Cerebellar cortex (tissue), 1 donor: ENCODE measurements around the gene POMGNT1.

Experiments used
- DNase-seq: peaks from one replicate; pipeline ENCODE4 v3.0.0-alpha.2; 2015; ENCODE audit warnings: low spot score

Gene POMGNT1

DNA sequence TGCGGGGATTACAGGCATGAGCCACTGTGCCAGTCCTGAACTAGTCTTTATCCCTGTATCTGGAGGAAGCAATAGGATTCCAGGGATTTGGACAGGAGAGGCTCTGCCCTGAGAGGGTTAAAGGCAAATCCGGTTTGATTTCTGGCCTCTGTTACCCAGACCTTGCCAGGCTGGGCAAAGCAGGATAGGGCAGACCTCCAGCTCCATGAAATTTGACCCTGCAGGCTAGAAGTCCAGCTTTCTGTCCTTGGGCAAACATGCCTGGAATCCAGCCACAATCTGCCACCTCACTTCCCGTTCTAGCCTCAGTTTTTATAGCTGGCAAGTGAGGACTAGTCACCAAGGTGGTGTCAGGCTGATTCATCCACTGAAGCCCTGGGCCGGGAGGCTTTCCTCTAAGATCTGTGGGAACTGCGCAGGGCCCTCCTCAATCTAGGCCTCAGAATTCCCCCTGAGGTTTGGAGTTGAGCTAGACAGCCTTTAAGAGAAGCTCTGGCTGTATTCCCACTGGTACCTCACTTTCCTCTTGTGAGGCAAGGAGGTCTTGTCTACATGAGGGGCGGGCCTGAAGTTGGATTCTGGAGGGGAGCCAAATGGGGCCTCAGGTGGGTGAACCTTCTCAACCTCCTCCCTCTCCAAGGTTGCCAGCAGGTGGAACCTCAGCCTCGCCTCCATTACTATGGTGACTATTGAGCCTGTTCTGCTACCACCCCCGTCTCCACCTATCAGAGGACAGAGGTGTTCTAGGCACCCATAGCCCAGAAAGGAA, 15.0 kb downstream of the POMGNT1 start:
- peak; percentile 57 for DNase-seq

DNA sequence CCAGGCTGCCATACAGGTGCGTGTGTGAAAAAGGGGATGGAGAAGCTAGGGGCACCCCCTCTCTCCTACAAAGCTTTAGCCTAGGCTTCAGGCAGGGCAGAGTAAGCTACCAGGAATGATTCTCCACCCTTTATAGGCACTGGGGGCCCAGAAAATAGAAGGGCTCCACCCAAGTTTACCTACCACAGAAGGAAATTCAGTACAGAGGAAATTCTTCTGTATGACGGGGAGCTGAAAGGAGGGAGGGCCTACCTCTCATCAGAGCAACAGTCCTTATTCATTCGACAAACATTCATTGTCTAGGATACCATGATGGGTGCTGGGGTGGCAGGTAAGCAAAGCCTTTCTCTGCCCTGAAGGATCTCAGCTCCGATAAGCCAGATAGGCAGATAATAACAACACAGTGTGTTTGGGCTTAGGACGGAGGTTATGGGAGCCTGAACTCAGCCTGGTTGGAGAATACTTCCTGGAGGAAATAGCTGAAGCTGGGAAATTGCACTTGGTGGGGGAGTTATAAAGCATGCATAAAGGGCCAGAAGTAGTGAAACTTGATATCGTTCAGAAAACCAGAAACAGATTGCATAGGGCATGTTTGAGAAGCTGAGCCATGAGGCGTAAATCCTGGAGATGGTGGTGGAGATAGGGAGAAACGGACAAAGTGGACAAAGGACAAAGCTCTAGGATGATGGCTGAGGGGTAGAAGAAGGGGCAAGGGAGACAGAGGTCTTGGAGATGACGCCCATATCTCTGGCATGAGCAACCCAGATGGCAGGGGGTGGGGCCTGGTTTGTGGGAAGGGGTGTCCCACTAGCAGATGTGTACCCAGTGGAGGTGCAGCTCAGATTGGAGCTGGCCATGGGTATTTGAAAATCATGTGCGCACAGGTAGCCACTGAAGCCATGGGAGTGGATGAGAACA, 16.6 kb downstream of the POMGNT1 start:
- no peak for DNase-seq

DNA sequence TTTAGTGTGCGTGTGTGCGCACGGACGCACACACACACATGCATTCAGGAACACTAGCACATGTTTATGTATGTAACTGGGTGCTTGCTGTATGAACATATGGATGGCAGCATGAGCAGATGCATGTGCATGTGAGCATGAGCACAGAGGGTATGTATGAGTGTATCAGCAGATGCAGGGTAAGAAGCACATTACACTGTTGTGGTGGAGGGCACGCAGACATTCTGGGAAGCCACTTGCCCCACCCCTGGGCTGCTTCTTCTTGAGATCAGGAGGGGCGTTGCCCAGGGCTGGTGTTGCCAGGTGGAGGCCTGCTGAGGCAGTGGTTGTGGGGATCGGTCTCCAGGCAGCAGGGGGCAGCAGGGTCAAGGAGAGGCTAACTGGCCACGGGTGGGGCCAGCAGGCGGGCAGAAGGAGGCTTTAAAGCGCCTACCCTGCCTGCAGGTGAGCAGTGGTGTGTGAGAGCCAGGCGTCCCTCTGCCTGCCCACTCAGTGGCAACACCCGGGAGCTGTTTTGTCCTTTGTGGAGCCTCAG, 18.1 kb downstream of the POMGNT1 start:
- DNase-seq: peak; percentile 27

GRCh38 chr1:46179138-46180081, 18.8 kb downstream of the POMGNT1 start:
- peak; percentile 96 for DNase-seq

- no peak for DNase-seq
Observed at GRCh38 chr1:46176211-46176865, 21.9 kb downstream of the POMGNT1 start, which contains the start of gene P3R3URF. Gene P3R3URF (minus strand): TSS chr1:46176488. CDS start chr1:46176471, 17 bp downstream.

DNA sequence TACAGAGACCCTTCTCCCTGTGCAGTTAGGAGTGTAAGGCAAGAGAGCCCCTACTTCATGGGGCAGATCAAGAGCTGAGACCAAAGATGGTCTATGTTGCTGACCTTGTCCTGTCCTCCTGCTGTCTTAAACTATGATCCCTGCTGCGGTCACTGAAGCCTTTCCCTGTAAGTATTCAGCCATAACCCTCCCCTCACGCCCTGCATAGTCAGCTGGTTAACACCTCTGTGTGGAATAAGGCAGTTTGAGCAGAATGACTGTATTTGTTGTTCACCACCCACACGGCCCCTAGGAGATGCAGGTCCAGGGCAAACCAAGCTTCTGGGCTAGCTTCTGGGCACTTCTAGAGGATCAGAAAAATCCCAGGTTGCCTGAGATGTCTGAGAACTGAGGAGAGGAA, 23.0 kb downstream of the POMGNT1 start:
- DNase-seq: no peak

DNA sequence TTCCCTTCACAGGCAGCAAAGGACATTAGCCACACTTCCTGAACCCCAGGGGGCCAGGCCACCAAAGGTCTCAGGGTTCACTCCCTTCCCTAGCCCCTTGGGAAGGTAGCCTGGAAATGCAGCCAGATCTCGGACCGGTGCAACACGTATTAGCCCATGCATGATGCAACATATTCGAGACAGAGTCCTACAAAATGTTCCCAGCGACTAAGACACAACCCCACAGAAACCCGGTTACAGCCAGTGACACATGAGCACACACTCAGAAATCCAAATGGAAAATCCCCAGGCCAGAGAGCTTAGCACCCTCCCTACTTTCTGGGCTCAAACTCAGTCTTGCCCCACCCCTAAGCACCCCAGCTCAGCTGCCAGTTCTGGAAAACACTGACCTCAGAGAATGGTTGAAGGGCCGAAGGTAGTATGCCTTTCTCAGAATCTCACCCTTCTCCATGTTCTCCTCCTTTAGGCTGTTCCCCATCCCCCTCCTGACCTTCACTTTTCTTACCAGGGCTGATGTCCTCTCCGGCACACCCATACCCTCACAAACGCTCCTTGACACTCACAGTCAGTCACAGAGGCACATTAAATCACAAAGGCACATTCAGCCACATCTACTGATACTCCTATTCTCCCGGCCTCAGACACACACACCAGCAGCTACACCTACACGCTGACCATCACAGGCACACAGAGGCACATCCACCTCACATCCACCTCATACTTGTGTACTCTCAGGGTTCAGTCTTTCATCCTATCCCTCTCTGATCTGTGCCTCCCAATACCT, 23.6 kb downstream of the POMGNT1 start, which contains the start of gene TSPAN1:
TSPAN1 (plus strand) TSS at position 640 of the 784 bp plus-strand sequence. CDS start 6,021 bp downstream, outside the sequence.
- peak; percentile 98 for DNase-seq

- peak; percentile 95 for DNase-seq
Observed at GRCh38 chr1:46173361-46173856, 24.8 kb downstream of the POMGNT1 start.

GRCh38 chr1:46172321-46172720, 25.9 kb downstream of the POMGNT1 start:
- DNase-seq: no peak

GRCh38 chr1:46171871-46172270, 26.4 kb downstream of the POMGNT1 start:
- peak; percentile 95 for DNase-seq

DNA sequence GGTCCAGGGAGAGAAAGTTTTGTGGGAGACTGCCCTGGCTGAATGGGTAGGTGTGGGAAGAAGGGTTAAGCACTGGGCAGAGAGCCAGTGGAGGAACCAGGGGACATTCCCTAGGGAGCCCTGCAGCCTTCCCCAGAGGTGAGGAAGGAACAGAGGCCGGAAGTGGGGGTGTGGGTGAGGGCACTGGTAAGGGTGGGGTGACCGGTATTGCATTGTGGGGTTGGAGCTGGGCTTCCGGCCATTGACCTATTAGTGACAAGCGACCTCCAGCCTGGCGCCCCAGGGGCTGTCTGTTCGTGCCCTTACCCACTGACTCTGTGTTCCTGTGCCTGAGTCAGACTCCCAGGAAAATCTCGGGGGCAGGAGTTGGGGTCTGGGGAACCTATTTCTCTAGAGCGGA, 26.9 kb downstream of the POMGNT1 start:
- DNase-seq: peak; percentile 17

DNA sequence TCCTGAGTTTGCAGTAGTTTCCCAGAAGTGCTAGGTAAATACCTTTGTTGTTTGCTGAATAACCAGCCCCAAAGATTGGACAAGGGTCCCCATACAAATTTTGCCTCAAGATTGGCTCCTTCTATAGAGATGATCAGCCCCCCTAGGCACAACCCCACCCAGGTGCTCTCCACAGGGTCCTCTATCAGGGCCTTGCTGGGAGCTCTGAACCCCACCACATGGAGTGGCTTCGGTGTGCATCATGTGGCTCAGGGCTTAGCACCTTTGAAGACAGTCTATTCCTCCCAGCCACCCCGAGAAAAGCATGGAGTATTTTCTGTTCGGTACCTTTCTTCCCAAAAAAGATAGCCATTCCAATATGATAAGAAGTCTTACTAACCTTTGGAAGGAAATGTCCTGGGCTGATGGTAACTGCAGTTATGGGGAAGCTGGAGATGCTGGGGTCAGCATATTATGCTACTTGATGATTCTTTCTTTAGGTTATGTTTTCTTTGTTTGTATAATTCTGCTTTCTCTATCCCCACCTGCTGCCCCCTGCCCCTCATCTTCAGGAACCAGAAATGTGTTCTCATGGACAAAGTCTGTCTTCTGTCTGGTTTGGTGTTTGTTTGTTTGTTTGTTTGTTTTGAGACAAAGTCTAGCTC, 28.3 kb downstream of the POMGNT1 start:
- DNase-seq: no peak

DNA sequence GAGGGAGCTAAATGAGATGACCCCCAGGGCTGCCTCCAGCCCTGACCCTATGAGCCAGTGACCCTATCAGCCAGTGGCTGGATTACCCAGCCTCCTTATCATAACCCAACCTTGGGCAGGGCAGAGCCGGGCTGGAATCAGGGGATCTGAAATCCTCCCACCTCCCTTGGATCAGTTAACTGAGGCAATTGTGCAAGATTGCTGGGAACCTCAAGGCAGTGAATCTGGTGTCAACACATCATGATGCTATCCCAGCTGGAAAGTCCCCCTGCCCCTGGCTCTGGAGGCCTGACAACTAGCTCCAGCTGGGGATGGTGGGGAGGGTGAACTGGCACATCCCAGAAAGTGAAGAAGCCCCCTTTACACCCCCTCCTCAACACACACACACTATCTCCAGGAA, 29.8 kb downstream of the POMGNT1 start:
- no peak for DNase-seq

DNA sequence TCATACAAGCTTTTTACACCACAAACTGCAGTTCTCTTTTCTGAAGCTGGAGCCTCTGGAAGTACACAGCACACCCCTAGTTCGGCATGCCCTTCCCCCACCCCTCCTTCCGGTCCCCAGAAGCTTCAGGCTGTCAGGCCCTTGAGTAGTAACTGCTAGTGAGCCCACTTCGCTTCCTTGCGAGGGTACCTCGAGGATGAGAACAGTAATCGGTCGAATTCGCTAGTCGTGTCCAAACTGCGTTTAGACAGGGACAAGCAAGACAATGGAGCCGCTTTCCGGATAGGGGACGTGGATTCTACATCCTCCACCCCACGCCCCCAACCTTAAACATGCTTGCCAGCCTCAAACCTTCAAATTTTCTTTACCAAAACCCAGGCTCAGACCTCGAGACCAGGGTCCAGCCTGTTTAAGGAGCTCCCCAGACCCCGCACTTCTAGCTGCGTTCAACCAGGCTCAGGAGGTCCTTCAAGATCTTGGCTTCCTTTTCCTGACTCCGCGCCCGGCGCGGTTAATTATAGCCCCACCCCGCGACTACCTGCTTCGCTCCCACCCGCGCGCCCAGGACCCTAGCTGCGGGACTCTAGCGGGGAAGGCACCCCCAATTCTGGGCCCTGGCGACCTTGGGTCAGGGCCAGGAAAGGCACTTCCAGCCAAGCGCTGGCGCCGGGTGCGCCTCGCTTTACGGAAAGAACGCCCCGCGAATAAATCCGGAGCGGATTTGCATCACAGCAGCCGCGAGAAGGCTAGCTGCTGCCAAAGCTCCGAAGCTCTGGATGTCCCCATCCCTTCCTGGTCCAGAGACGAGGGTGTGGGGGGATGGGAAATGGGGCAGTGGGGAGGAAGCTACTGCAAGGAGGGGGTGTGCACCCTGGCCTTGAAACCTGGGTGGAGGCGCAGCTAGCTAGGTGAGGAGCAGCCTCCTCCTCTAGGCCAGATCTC, 31.4 kb downstream of the POMGNT1 start:
- DNase-seq: peak; percentile 60

- DNase-seq: no peak
Observed at GRCh38 chr1:46160212-46160611, 38.0 kb downstream of the POMGNT1 start.

DNA sequence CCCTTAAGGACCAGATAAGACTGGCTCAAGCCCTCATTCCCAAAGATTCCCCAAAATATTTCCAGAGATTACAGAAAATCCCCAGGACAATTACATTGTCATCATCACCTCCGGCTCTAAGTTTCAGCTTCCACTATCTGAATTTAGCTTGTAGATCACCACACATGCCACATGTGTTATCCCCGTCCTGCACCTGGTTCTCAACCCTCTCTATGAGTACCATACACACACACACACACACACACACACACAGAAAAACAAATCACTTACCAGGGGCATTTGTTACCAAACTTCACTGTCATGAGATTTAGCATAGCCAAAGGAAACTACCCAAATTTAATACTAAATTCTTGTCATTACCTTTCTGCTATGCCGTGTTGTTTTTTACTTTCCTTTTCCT, 38.7 kb downstream of the POMGNT1 start:
- DNase-seq: no peak

DNA sequence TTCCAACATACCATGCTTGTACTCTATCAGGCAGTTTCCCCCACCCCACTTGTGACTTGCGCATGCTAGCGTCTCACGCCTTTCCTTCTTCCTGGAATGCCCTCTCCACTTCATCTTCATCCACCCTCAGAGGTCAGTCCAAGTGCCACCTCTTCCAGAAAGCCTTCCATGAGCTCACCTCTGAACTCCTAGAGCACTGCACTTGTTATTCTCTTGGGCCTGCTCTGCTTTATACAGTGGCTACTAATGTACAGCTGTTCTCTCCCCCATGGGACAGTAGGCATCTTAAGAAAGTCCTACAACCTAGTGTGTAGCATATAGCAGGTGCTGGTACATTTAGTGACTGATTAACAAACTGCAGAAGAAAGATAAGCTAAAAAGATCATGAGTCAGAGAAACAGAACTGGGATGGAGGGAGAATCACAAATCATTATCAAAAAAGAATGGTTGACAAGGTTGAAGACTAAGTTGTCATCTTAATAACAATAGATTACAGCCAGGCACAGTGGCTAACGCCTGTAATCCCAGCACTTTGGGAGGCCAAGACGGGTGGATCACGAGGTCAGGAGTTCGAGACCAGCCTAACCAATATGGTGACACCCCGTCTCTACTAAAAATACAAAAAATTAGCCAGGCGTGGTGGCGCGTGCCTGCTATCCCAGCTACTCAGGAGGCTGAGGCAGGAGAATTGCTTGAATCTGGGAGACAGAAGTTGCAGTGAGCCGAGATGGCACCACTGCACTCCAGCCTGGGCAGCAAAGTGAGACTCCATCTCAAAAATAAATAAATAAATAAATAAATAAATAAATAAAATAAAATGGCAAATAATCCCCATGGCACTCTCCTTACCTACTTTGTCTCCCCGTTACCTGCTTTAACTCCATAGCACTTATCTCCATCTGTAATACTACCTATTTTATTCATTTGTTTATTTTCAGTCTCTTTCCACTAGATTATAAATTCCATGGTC, 39.6 kb downstream of the POMGNT1 start:
- DNase-seq: no peak
